Activated naive CD8-positive, alpha-beta T cell treated with anti-CD3 and anti-CD28 coated beads for 36 hours (primary cell): ENCODE results near the gene VAV1. TPM values are rescaled to one million over a fixed set of nuclear protein-coding genes. Genes with fewer than 3 reads are reported as not detected.
A peak's percentile ranks its signal among the peaks of the same experiment; 100 is the strongest.
"Not testable (repeated sequence)": the region's sequence is repeated elsewhere in the genome, so short reads cannot be mapped to it uniquely, and the experiment has no call there.

ENCODE experiments used
- DNase-seq: peaks from one replicate; pipeline ENCODE4 v3.0.0; 2021
- H3K27ac Mint-ChIP-seq: one replicate; pipeline ENCODE4 v1.8.0; 2022; ENCODE audit warnings: mild to moderate bottlenecking, moderate library complexity, mixed read lengths
- H3K27me3 Mint-ChIP-seq: one replicate; pipeline ENCODE4 v1.8.0; 2022; ENCODE audit warnings: mild to moderate bottlenecking, mixed read lengths
- H3K36me3 Mint-ChIP-seq: one replicate; pipeline ENCODE4 v1.8.0; 2021; ENCODE audit warnings: mild to moderate bottlenecking, mixed read lengths
- H3K4me1 Mint-ChIP-seq: one replicate; pipeline ENCODE4 v1.8.0; 2021; ENCODE audit warnings: mixed read lengths
- H3K4me3 Mint-ChIP-seq: one replicate; pipeline ENCODE4 v1.8.0; 2022; ENCODE audit warnings: mild to moderate bottlenecking, moderate library complexity, mixed read lengths
- H3K9me3 Mint-ChIP-seq: one replicate; pipeline ENCODE4 v1.8.0; 2022; ENCODE audit warnings: mixed read lengths
- total RNA-seq, 2 experiments: library from RNA; stranded (reverse); gene quantifications; one replicate each; pipeline ENCODE4 v1.2.3, GENCODE V29; 2021

Gene VAV1
- total RNA-seq, 2 experiments from 2014 or later: 65.2 to 65.7 TPM

DNA sequence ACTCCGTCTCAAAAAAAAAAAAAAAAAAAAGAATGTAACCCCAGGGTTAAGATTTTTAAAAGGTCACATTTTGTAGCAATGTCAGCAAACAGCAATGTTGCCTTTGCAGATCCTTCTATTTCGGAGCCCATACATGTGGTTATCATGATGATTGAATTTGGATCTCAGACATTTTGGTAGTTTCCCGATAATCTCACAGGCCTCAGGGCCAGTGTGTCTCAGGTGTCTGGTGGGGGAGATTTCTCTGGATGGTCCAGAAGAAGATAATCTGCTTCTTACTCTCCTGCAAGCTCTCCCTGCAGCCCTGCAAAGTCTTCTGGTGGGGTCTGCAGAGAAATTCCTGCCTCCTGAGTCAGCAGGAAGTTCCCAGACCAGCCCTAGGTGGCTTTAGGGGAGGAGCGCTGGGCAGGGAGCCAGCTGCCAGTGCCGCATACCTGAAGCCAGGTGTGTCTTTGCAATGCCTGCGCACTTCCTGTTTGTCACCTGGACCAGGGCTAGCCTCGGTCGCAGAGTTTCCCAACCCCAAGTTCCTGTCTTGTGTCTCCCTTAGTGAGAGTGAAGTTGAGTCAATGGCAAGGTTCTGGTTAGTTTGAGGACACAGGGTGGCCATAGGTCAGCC is 6.7 kb upstream of the VAV1 start:
- Mint-ChIP-seq H3K4me3 (peak overlapping the region; percentile 89), H3K36me3 (peaks cover 10% of the 10 kb centered on the region), H3K9me3 (no peaks in the 10 kb centered on the region), H3K27ac (peak overlapping the region; percentile 87), H3K4me1 (peaks cover 32% of the 10 kb centered on the region), H3K27me3 (no peaks in the 10 kb centered on the region)
- DNase-seq: no peak

DNA sequence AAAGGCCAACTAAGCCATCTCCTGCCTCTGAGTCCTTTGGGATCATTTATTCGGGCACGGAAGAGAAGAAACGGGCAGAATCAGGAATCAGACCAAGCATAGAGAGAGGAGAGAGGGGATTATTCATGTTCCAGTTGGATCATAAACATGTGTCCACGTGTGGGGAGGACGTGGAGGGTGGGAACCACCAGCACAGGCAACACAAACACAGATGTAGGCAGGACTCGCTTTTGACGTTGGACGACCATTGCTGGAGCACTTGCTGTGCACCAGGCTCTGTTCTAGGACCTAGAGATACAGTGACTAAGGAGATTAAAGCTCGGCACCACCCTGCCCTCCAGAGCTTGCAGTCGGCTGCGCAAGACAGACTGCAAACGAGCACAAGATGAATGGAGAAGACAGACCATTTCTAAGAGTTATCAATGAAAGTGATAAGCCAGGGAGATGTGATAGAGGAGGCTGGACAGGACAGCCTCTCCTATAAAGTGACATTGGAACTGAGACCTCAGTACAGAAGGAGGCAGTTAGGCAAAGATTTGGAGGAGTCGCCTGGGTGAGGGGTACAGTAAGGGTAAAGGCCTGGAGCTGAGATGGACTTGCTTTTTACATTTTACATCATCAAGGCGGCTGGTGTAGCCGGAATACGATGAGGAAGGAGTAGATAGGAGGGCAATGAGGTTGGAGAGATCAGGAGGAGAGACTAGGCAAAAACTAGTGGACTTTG is 6.0 kb upstream of the VAV1 start:
- H3K4me1 Mint-ChIP-seq: peaks cover 32% of the 10 kb centered on the region
- DNase-seq: no peak
- peaks cover 4% of the 10 kb centered on the region for H3K36me3 Mint-ChIP-seq
- peak overlapping the region; percentile 87 for H3K27ac Mint-ChIP-seq
- no peaks in the 10 kb centered on the region for H3K9me3 Mint-ChIP-seq
- H3K4me3 Mint-ChIP-seq: peak overlapping the region; percentile 89
- H3K27me3 Mint-ChIP-seq: no peaks in the 10 kb centered on the region

DNA sequence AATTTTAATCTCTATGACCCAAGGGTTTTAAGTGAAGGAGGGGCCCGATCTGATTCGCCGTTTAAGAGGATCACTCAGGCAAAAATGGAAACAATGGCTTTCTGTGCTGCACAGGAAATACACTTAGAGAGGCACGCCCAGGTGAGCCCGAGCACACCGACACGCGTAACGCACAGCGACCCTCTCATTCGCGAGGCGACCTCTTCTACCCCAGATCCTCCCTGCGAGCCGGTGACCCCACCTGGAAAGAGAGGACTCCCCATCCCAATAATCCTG is 5.5 kb upstream of the VAV1 start:
- Mint-ChIP-seq H3K4me1 (peaks cover 35% of the 10 kb centered on the region), H3K36me3 (peaks cover 2% of the 10 kb centered on the region), H3K4me3 (peak overlapping the region; percentile 89), H3K27me3 (no peaks in the 10 kb centered on the region), H3K27ac (peak overlapping the region; percentile 87), H3K9me3 (no peaks in the 10 kb centered on the region)
- no peak for DNase-seq

DNA sequence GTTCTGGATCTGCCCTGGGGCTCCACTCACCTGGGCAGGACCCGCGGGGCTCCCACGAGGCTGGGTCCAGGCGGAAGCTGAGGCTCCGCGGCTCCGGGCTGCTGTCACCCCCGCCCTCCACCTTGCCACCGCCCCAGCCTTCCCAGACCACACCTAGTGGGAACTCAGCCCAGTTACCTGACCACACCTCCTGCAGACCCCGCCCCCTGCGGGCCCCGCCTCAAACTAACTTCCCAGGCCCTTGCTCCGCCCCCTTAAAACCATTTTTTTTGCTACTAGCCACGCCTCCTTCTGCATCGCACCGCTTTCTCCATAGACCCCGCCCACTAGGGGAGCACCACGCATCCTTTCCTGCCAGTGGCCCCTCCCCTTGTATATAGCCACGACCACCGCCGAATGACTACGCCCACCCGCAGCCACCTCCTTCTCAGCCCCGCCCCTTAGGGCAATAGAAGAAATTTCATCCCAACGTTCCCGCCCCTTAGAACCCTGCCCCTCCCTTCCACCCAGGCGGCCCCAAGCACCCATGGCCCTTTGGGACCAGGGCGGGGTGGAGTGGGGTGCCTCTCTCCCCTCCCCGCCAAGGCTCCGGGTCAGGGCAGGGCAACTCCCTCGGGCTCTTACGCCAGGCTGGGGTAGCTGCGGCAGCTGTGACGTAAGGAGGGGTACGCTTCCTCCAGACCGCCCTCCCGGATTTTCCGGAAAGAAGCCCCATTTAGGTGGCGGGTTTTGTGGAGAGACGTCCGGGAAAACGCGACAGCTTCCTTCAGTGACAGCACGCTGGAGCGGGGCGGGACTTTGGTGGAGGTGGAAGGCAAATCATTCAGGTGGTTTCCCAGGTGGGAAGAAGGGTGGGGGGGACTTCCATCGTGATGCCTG is 4.9 kb upstream of the VAV1 start, which contains the start of gene SH2D3A:
TSS of gene SH2D3A (minus strand) at position 79 of the 879 bp plus-strand sequence. CDS start 3,687 bp downstream, outside the sequence.
- Mint-ChIP-seq H3K4me1 (peaks cover 40% of the 10 kb centered on the region), H3K27ac (peak within 1 kb of the TSS; percentile 87), H3K4me3 (peak within 1 kb of the TSS; percentile 89), H3K27me3 (no peaks in the 10 kb centered on the region), H3K9me3 (no peaks in the 10 kb centered on the region), H3K36me3 (peaks cover under 1% of the 10 kb centered on the region)
- DNase-seq: peak; percentile 94

DNA sequence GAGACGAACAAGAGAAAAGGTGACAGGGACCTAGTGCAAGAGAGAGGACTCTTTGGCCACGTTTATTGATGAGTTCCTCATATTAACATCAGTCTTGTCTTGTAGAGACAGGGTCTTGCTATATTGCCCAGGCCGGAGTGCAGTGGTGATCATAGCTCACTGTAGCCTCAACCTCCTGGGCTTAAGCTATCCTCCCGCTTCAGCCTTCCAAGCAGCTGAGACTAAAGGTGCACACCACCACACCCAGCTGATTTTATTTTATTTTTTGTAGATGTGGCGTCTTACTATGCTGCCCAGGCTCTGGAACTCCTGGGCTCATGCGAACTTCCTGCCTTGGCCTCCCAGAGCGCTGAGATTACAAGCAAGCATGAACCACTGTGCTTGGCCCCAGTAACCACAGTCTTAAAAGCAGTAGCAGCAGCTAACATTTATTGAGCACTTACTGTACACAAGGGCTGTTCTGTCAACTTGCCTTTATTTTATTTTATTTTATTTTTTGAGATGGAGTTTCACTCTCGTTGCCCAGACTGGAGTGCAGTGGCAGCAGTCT is 4.2 kb upstream of the VAV1 start:
- H3K9me3 Mint-ChIP-seq: no peaks in the 10 kb centered on the region
- H3K4me3 Mint-ChIP-seq: peak overlapping the region; percentile 89
- no peaks in the 10 kb centered on the region for H3K27me3 Mint-ChIP-seq
- no peak for DNase-seq
- peak overlapping the region; percentile 87 for H3K27ac Mint-ChIP-seq
- H3K4me1 Mint-ChIP-seq: peaks cover 40% of the 10 kb centered on the region
- H3K36me3 Mint-ChIP-seq: peaks cover under 1% of the 10 kb centered on the region

DNA sequence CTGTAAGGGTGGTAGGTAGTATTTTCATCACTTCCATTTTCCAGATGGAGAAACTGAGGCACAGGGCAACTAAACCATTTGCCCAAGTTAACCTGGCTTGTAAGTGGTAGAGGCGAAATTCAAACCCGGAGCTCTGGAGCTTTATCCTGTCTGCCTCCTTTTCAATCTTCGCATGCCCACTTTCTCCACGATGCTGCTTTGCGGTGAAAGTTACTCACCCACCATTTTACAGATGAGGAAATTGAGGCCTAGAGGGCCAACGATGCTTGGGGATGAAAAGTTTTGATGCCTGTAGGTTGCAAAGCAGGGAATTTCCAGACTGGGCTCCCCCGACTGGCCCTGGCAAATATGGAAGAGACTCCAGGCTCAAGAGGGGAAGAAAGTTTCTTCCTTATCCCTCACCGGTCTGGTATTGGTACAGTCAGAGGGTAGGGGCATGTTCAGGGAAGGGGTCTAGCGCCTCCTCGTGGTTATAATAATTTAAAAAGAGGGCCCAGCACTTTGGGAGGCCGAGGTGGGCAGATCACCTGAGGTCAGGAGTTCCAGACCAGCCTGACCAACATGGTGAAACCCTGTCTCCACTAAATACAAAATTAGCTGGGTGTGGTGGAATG is 3.4 kb upstream of the VAV1 start:
- no peak for DNase-seq
- H3K9me3 Mint-ChIP-seq: peaks cover 2% of the 10 kb centered on the region
- no peak overlapping the region for H3K4me3 Mint-ChIP-seq
- peaks cover 44% of the 10 kb centered on the region for H3K4me1 Mint-ChIP-seq
- H3K27ac Mint-ChIP-seq: peak overlapping the region; percentile 42
- H3K27me3 Mint-ChIP-seq: no peaks in the 10 kb centered on the region
- peaks cover 6% of the 10 kb centered on the region for H3K36me3 Mint-ChIP-seq

DNA sequence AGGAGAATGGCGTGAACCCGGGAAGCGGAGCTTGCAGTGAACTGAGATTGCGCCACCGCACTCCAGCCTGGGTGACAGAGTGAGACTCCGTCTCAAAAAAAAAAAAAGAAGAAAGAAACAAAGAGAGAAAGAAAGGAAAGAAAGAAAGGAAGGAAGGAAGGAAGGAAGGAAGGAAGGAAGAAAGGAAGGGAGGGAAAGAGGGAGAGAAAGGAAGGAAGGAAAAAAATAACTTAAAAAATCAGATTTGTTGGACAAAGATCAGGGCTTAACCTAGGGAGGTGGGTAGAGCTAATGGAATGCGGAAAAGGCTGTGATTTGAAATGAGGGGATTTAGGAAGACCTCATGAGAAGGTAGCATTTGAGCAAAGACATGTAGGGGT is 870 bp upstream of the VAV1 start:
- not testable (repeated sequence) for DNase-seq, H3K27me3 Mint-ChIP-seq
- H3K9me3 Mint-ChIP-seq: peaks cover 14% of the 10 kb centered on the region
- H3K4me3 Mint-ChIP-seq: peak overlapping the region; percentile 97
- H3K4me1 Mint-ChIP-seq: peaks cover 44% of the 10 kb centered on the region
- H3K36me3 Mint-ChIP-seq: peaks cover 26% of the 10 kb centered on the region
- H3K27ac Mint-ChIP-seq: peak overlapping the region; percentile 97

DNA sequence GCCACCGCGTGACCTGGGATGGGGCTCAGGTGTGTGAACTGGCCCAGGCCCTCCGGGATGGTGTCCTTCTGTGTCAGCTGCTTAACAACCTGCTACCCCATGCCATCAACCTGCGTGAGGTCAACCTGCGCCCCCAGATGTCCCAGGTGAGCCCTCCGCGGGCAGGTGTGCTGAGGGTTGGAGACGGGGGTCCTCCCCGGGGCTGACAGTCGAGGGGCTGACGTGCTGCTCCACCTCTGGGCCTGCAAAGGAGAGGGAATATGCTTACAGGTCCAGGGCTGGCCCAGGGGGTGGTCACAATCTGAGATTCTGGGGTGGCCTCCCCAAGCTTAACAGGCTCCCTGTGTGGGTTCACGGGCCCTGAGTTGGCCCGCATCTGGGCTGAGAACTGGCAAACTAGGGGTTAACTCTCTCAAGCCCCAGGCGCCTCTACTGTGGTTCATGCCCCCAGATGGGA is 386 bp downstream of the VAV1 start:
- H3K27ac Mint-ChIP-seq: peak overlapping the region; percentile 97
- H3K27me3 Mint-ChIP-seq: no peaks in the 10 kb centered on the region
- peaks cover 14% of the 10 kb centered on the region for H3K9me3 Mint-ChIP-seq
- H3K4me1 Mint-ChIP-seq: peaks cover 49% of the 10 kb centered on the region
- no peak for DNase-seq
- peak overlapping the region; percentile 97 for H3K4me3 Mint-ChIP-seq
- H3K36me3 Mint-ChIP-seq: peaks cover 39% of the 10 kb centered on the region

DNA sequence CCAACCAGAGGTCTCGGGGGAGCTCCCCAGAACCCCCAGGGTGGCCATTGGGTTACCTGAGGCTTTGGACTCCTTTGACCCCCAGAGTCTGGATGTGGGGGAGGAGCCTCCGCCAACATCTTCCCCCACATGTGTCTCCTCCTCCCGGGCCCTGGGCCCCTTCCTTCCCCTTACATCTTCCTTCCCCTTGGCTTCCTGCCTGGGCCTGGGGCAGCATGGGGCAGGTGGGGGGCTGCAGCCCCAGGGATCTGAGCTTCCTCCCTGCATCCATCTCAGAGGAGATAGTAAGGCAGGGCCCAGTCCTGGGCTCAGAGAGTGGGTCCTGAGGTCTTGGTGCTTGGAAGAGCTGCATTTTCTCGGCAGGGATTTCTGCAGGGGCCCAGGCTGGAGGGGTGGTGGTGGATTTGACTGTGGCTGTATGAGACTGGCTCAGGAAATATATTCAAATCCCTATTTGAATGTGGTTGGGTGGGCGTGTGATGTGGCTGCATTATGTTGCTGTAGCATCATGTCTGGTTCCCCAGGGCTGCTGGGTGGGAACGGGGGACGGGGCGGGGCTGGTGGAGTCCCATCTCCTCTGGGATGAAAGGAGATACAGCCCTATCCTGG is 919 bp downstream of the VAV1 start:
- H3K9me3 Mint-ChIP-seq: peaks cover 14% of the 10 kb centered on the region
- H3K27me3 Mint-ChIP-seq: no peaks in the 10 kb centered on the region
- H3K36me3 Mint-ChIP-seq: peaks cover 44% of the 10 kb centered on the region
- peak; percentile 72 for DNase-seq
- peak overlapping the region; percentile 97 for H3K4me3 Mint-ChIP-seq
- peaks cover 49% of the 10 kb centered on the region for H3K4me1 Mint-ChIP-seq
- H3K27ac Mint-ChIP-seq: peak overlapping the region; percentile 97

DNA sequence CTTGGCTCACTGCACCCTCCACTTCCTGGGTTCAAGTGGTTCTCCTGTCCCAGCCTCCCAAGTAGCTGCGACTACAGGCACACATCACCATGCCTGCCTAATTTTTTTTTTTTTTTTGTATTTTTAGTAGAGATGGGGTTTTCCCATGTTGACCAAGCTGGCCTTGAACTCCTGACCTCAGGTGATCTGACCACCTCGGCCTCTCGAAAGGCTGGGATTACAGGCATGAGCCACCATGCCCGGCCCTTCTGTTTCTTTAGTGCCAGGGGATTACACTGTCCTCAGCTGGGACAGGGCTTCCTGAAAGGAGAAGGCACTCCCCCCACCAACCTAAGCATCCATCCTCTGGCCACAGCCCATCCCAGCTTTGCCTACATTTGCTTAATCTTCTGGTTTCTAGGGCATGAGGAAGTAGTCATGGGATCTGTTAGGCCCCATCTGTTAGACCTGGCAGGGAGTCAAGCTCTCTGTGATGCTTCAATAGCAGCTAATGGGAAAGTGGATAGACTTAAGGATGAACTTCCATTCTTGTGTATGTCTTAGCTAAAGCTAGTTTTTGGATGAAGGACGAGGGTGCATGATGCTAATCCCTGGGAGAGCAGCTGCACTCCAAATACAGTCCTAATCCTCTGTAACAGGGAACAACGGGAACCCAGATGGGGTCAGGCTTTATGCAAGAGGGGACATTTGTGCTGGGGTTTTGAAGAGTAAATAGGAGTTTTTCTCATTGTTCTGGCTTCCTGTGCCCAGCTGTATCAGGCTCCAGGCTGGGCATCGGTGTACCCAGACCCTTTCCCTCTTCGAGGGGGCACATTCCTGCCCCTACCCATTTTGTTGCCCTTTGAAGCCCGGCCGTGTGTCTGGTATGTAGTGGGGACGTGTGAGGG is 2.6 kb downstream of the VAV1 start:
- peak overlapping the region; percentile 56 for H3K27ac Mint-ChIP-seq
- peak overlapping the region; percentile 97 for H3K4me3 Mint-ChIP-seq
- peaks cover 44% of the 10 kb centered on the region for H3K36me3 Mint-ChIP-seq
- no peaks in the 10 kb centered on the region for H3K27me3 Mint-ChIP-seq
- no peak for DNase-seq
- peaks cover 52% of the 10 kb centered on the region for H3K4me1 Mint-ChIP-seq
- peaks cover 14% of the 10 kb centered on the region for H3K9me3 Mint-ChIP-seq

DNA sequence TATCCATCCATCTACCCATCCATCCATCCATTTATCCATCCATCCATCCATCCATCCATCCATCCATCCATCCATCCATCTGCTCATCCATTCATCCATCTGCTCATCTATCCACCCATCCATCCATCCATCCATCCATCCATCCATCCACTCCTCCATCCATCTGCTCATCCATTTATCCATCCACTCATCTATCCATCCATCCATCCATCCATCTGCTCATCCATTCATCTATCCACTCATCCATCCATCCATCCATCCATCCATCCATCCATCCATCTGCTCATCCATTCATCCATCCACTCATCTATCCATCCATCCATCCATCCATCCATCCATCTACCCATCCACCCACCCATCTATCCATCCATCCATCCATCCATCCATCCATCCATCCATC is 3.5 kb downstream of the VAV1 start:
- H3K4me1 Mint-ChIP-seq: peaks cover 57% of the 10 kb centered on the region
- H3K9me3 Mint-ChIP-seq: peaks cover 14% of the 10 kb centered on the region
- H3K27me3 Mint-ChIP-seq, DNase-seq: not testable (repeated sequence)
- H3K4me3 Mint-ChIP-seq: peak overlapping the region; percentile 30
- peaks cover 45% of the 10 kb centered on the region for H3K36me3 Mint-ChIP-seq
- H3K27ac Mint-ChIP-seq: peak overlapping the region; percentile 7

DNA sequence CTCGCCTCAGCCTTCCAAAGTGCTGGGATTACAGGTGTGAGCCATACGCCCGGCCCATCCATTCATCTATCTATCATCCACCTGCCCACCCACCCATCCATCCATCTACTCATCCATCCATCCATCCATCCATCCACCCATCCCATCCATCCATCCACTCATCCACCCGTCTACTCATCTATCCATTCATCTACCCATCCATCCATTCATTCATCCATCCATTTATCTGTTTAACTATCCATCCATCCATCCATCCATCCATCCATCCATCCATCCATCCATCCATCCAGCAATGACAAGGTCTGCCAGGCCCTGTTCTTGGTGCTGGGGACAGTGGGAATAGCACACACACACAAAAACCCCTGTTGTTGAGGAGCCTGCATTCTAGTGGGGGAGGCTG is 4.5 kb downstream of the VAV1 start:
- no peaks in the 10 kb centered on the region for H3K27me3 Mint-ChIP-seq
- H3K4me1 Mint-ChIP-seq: peaks cover 62% of the 10 kb centered on the region
- no peak overlapping the region for H3K27ac Mint-ChIP-seq
- H3K4me3 Mint-ChIP-seq: no peak overlapping the region
- DNase-seq: no peak
- H3K9me3 Mint-ChIP-seq: peaks cover 14% of the 10 kb centered on the region
- H3K36me3 Mint-ChIP-seq: peaks cover 55% of the 10 kb centered on the region

DNA sequence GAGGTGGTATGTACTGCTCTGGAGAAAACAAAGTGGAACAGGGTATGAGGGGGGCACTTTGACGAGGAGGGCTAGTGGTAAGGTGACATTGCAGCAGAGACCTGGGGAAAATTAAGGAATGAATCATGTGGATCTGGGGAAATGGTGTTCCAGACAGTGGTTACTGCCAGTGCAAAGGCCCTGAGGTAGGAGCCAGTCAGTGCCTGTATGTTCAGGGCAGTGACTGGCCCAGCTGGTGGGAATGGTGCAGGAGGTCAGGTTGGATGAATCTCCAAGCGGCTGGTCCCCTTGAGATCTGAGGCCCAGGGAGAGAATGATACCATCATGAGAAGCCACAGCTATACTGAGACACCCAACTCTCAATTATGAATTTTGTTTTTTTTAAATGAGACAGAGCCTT is 4.9 kb downstream of the VAV1 start:
- no peak overlapping the region for H3K4me3 Mint-ChIP-seq
- no peak for DNase-seq
- no peak overlapping the region for H3K27ac Mint-ChIP-seq
- H3K27me3 Mint-ChIP-seq: no peaks in the 10 kb centered on the region
- peaks cover 55% of the 10 kb centered on the region for H3K36me3 Mint-ChIP-seq
- H3K4me1 Mint-ChIP-seq: peaks cover 58% of the 10 kb centered on the region
- peaks cover 14% of the 10 kb centered on the region for H3K9me3 Mint-ChIP-seq
